Stimulated activated CD8-positive, alpha-beta memory T cell treated with anti-CD3 and anti-CD28 coated beads, Interleukin-15, amount 100 ng/mL, for 24 hours (primary cell): Measurements from ENCODE around the gene KRT3.
A peak's percentile ranks its signal among the peaks of the same experiment; 100 is the strongest.
"Not testable (repeated sequence)": the region's sequence is repeated elsewhere in the genome, so short reads cannot be mapped to it uniquely, and the experiment has no call there.

ENCODE experiments used
- DNase-seq: peaks from one replicate; pipeline ENCODE4 v3.0.0-alpha.2; 2020; ENCODE audit warnings: low read depth

The KRT3 gene

DNA sequence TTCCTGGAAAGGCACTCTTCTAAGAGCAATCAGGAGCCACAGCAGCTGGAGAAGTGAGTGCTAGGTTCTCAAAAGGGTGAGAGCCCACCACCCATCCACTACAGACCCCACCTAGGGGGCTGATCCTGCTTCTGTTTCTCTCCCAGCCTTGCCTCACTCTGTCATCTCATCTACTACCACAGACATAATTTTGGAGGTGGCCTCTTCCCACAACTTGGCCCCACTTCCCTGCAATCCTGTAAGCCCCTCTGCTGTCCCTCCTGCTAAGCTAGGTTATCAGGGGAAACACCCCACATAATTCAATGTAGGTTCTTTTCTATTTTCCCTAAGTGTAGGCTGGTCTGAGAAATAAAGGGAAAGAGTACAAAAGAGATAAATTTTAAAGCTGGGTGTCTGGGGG, 35.3 kb downstream of the KRT3 start:
- no peak for DNase-seq

GRCh38 chr12:52759695-52760094, 36.2 kb downstream of the KRT3 start:
- no peak for DNase-seq

GRCh38 chr12:52759218-52759617, 36.7 kb downstream of the KRT3 start:
- no peak for DNase-seq

DNA sequence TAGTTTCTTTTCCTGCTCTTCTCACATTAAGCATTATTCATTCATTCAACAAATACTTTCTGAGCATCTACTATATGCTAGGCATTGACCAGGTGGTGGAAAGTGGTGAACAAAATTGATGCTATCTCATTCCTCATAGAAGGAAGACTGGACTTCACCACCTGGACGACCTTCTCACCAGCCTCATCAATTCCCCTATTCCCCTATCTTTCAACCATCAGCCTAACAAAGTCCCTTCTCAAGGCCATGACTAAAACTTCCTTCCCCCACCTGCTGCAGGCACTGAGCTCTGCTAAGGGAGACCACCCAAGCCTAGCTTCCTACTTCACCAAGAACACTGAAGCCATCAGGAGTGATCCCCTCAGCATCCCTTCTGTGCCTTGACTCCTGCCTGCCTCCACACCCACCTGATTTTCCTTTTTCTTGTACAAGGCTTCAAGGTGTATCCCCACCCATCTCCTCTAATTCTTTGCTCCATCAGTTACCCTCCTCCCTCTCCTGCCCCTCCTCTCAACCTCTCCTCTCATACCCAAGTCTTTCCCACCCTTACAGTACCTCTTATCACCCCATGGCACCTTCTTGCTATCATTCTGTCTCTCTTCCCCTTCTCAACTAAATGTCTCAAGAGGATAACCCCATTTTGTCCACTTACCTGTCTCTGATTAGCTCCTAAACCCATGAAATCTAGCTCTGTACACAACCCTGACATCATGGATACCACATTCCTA, 38.3 kb downstream of the KRT3 start:
- no peak for DNase-seq

DNA sequence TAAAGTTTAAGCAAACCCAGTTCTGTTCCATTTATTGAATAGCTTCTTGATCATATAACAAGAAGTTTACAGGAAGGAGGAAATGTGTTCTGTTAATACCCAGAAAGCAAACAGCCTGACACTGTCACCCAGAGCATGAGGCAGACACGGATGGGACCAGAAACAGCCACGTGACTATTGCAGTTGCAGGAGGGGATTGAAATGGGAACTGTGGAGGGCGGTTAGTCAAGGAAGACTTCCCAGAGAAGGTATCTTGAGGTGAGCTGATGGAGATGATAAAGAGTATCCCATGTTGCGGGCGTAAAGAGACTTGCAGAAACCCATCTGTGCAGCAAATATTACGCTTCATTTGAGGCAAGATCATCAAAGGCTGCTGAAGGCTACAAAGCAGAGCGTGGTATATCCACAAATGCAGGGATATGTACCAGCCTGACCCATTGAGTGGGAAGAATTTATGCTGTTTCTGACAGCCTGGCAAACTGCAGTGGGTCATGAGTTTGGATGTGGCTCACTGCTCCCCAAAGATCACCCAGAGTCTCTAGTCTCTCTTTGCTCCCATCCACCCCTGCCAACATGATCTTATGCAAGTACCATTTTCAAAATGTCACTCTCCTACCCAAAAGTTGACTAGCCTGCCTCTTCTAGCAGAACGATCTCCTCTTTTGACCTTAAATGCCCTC, 39.5 kb downstream of the KRT3 start:
- no peak for DNase-seq

DNA sequence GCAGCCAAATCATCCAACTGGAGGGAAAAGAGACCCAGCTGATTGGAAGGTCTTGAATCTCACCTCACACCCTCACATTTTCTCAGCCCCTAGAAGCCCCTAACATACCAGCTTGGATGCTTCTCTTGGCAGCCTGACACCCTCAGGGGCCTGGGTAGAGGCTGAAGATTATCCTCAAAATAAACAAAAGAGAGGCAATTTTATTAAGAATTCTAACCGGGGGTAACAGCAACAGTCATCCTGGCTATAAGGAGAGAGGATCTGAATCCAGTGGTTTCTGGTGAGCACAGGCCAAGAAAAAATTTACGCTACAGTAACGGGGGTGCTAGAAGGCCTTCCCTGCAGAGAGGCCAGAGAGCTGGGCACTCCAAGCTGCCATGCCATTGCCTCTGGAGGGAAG, 40.4 kb downstream of the KRT3 start:
- DNase-seq, result no peak

GRCh38 chr12:52754135-52754534, 41.8 kb downstream of the KRT3 start:
- no peak for DNase-seq

DNA sequence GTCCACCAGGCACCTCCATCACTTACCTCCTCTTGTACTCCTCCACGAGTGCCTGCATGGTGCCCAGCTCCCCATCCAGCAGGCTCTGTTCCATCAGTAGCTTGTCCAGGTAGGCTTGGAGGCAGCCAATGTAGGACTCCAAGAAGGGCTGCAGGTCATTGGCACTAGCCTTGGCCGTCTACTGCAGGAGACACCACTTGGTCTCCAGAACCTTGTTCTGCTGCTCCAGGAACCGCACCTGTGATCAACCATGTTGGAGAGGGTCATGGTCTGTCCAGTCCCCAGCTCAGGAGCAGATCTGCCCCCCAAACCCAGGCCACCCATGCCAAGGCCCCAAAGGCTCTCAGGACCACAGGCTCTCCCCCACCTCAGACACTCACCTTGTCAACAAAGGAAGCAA, 42.6 kb downstream of the KRT3 start:
- DNase-seq, result no peak

DNA sequence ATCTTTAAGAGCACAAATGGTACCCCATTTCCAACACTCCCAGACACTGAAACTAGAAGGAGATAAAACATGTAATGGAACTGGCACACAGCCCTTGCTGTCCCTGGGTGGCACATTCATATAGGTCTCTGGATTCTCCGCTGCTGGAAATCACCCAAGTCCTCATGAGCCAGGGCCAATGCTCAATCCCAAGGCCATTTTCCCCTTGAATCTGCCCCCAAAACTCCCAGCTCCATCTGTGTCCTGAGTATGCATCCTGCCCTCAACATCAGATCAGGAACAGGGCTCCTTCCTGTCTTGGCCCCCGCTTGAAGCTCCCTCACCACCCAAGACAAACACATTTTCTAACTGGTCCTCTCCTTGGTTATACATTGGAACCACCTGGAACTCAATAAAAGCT, 43.4 kb downstream of the KRT3 start:
- DNase-seq, result no peak

GRCh38 chr12:52751795-52752194, 44.1 kb downstream of the KRT3 start:
- DNase-seq, result no peak

DNA sequence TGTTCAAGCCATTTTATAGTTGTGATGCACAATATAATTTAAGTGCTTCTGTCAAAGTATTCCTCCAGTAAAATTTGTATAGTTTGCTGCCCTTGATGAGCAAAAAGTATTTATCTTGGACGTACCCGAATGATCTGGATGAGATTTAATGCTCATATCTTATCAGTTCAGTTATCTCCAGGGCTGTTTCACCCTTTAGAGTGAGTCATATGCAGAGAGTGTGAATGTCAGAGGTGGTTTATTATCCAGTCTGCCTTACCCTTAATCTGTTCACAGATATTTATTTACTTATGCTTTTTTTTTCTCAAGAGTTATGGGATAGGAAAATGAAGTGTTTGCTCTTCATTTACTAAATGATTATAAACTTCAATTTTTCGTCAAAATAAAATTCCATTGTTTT, 45.4 kb downstream of the KRT3 start:
- not testable (repeated sequence) for DNase-seq

DNA sequence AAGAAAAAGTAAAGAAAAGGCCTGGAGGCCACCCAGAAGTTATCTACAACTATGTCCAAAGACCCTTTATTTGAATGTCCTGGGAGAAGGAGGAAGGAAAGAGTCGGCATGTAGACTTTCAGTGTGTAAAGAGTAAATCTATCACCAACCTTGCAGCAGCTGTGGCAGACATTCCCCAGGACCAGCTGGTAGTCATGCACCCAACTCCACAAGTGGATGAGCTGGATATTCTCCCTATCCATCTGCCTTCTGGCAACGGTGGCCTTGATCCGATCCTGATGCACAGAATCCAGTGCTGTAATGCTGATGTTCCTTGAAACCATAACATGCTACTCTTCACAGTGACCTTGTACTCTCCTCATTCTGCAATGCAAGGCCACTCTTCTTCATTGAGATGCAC, 46.1 kb downstream of the KRT3 start:
- DNase-seq, result no peak

- DNase-seq, result no peak
These were observed 47.3 kb downstream of the KRT3 start for GRCh38 chr12:52748578-52748977.

- no peak for DNase-seq
These were observed 50.4 kb downstream of the KRT3 start for GRCh38 chr12:52745554-52745953.

GRCh38 chr12:52744493-52745156, 51.3 kb downstream of the KRT3 start:
- DNase-seq, result no peak

DNA sequence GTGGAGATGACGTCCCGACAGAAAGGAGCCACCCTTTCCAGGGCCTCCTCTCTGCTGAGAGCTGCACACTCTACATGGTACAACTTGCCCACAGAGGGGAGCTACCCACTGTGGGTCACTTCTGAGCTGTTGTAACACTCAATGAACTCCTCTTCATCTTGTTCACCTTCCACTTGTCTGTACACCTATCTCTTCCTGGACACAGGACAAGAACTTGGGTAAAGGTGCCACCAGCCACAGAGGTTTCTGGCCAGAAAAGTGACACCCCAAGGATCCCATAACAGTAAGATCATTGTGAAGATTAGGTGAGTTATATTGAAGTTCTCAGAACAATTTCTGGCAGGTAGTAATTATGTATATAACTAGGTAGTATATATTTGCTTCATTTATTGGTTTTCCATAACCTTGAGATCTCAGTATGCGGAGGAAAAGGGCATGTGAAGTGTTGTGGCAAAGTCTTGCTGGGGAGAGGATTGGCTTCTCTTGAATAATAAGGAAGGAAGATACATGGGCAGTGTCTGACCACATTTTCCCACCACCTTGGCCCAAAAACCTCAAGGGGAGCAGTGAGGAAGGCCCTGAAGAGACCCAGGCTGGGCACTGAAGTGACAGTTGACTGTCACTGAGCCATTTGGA, 53.0 kb downstream of the KRT3 start:
- DNase-seq, result no peak

DNA sequence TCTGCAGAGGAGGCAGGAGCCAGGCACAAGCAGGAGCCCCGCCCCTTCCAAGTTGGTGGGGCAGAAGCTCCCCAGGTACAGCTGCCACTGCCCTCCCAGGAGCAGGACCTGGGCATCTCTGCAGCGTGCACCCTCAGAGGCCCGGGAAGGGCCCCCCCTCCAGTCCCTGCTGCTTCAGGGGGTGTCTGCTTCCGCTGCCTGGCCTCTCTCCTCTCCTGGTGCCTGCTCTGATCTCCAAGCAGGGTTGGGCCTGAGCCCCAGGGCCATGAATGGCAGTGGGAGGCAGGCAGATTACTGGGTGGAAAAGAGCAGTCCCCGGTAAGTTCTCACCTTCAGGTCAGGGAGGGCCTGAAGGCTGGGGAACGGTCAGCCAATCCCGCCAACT, 53.7 kb downstream of the KRT3 start:
- DNase-seq, result no peak

- peak; percentile 21 for DNase-seq
These were observed 54.3 kb downstream of the KRT3 start for GRCh38 chr12:52741375-52742195.

DNA sequence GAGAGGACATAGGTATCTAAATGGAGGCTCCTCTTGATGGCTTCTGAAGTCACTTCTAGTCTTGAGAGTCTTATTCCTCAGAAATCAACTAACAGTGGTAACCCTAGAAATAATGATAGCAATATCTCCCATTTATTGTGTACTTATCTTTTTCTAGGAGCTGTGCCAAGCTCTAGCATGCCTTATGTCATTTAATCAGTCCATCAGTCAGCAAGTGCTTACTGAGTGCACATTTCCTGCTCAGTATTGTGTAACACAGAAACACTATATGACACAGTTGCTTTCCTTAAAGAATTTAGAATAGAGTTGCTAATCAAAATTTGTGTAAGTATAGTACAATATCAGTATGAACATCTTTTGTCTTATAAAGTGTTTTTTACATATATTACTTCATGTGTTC, 55.3 kb downstream of the KRT3 start:
- DNase-seq, result no peak

DNA sequence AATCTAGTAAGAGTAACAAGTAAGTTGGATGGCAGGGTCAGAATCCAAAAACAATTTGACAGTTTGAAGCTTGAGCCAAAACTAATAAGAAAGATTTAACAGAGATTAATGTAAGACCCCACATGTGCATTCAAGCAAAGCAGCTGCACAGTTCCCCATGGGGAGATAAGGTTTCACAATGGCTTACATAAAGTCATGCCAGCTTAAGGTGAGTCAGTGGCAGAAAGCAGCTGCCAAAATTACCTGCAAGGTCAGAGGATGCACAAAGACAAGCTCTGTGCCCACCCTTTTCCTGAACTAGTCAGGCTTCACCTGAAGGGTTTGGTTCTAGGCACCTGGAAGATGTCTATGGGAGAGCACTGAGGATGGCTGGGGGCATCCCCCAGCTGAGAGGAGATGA, 56.0 kb downstream of the KRT3 start:
- DNase-seq, result no peak
